ENCODE data around the gene NOVA2.

NOVA2 gene

GRCh38 chr19:45885556-45886426 is 87.9 kb downstream of the NOVA2 start, which contains the start of gene IRF2BP1:
IRF2BP1 (minus strand) TSS chr19:45886141; CDS start chr19:45885774, 367 bp downstream.
- Mint-ChIP-seq H3K27ac (peak within 1 kb of the TSS; percentile 84), H3K27me3 (peaks cover 11% of the 10 kb centered on the region), H3K36me3 (peaks cover 24% of the 10 kb centered on the region), H3K4me1 (peaks cover 37% of the 10 kb centered on the region), H3K9me3 (no peaks in the 10 kb centered on the region), H3K4me3 (peak within 1 kb of the TSS; percentile 95)
- peak; percentile 87 for ATAC-seq

GRCh38 chr19:45884682-45885555 is 88.7 kb downstream of the NOVA2 start:
- Mint-ChIP-seq H3K4me1 (peaks cover 37% of the 10 kb centered on the region), H3K4me3 (peak overlapping the region; percentile 41), H3K36me3 (peaks cover 20% of the 10 kb centered on the region), H3K9me3 (no peaks in the 10 kb centered on the region), H3K27ac (no peak overlapping the region), H3K27me3 (peaks cover 17% of the 10 kb centered on the region)
- ATAC-seq: peak; percentile 1

- Mint-ChIP-seq H3K27me3 (peaks cover 22% of the 10 kb centered on the region), H3K9me3 (no peaks in the 10 kb centered on the region), H3K27ac (no peak overlapping the region), H3K36me3 (peaks cover 15% of the 10 kb centered on the region), H3K4me3 (peak overlapping the region; percentile 27), H3K4me1 (peaks cover 37% of the 10 kb centered on the region)
- no peak for ATAC-seq
These were observed 89.6 kb downstream of the NOVA2 start for GRCh38 chr19:45883881-45884681.

All from stimulated activated memory B cell treated with anti-CD40 and anti-IgM and Interleukin-4, amounts not matched to agents 10 μg/mL and 1 μg/mL and 100 μg/mL, for 72 hours (primary cell).